ENCODE data around the gene MORN1. TPM values are rescaled to one million over a fixed set of nuclear protein-coding genes. Genes with fewer than 3 reads are reported as not detected.

MORN1 gene
- total RNA-seq, 4 donors from 2014 or later: 7.0 to 9.8 (median 8.0) TPM

- intact Hi-C loops (cut with DNase I): loop anchor here (1.0 to 5.0 kb wide), 2 partner anchors 65 to 187 kb away; no protein-coding TSS in a partner anchor
- Histone ChIP-seq H3K4me3 (no peak overlapping the region), H3K36me3 (peaks cover 0 to 6% (median 2%) of the 10 kb centered on the region in 4 donors), H3K4me1 (peaks cover 9 to 20% (median 15%) of the 10 kb centered on the region in 4 donors), H3K27ac (replicated peaks in 1 of 4) (peak overlapping the region in 2 of 4 donors; percentile 5 to 13), H3K9me3 (no peaks in the 10 kb centered on the region), H3K27me3 (no peaks in the 10 kb centered on the region)
- TF ChIP-seq POLR2AphosphoS5 (IDR thresholded peaks at IDR 0.05) (peak; percentile 57 to 72), EP300 (IDR thresholded peaks at IDR 0.05) (no peak)
- TF ChIP-seq, protein P1, sequence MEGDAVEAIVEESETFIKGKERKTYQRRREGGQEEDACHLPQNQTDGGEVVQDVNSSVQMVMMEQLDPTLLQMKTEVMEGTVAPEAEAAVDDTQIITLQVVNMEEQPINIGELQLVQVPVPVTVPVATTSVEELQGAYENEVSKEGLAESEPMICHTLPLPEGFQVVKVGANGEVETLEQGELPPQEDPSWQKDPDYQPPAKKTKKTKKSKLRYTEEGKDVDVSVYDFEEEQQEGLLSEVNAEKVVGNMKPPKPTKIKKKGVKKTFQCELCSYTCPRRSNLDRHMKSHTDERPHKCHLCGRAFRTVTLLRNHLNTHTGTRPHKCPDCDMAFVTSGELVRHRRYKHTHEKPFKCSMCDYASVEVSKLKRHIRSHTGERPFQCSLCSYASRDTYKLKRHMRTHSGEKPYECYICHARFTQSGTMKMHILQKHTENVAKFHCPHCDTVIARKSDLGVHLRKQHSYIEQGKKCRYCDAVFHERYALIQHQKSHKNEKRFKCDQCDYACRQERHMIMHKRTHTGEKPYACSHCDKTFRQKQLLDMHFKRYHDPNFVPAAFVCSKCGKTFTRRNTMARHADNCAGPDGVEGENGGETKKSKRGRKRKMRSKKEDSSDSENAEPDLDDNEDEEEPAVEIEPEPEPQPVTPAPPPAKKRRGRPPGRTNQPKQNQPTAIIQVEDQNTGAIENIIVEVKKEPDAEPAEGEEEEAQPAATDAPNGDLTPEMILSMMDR (IDR thresholded peaks at IDR 0.05): peak; percentile 95 to 99 (median 97)
- WGBS: 45% methylated on average over 23 of the region's 28 CpGs
- no peak for DNase-seq (ENCODE audit: extremely low spot score)
These were observed 9.4 kb downstream of the MORN1 start for GRCh38 chr1:2381741-2382620.

DNA sequence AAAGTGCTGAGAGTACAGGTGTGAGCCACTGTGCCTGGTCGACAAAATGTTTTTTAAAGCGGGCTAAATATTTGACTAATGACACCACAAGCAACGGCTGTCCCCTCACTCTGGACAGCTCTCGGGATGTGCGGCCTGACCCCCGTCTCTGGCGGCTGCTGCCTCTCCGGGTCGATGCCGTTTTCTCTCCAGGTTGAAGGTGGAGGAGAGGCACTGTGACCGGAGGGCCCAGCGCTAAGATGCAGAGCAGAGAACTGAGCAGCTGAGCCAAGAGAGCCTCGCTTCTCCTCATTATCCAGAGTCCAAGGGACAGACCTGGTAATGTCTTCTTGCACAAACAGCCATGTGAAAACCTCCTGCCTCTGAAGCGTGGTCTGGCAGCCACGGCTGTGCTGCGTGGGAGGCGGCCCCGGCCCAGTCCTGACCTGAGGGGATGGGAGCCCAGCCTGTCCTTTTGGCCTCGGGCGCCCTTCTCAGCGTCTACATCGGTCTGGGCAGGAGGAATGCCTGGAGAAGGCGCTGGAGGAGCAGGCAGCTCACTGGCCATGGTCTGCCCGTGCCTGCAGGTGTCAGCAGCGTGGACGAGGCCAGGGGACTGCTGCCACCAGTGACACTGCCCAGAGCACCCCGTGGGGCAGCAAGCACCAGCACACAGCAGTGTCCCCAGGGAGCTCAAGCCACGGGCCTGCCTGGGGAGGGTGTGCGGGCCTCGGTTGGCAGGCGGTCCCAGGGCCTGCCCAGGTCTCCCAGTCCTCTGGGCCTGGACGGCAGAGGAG lies 10.3 kb downstream of the MORN1 start:
- no peak for DNase-seq (ENCODE audit: extremely low spot score)
- intact Hi-C loops (cut with DNase I): loop anchor here (1.0 to 5.0 kb wide), 2 partner anchors 64 to 186 kb away; no protein-coding TSS in a partner anchor
- TF ChIP-seq, protein P1 (IDR thresholded peaks at IDR 0.05): no peak
- TF ChIP-seq POLR2A (IDR thresholded peaks at IDR 0.05; ENCODE audit: low read depth): no peak
- TF ChIP-seq EP300 (IDR thresholded peaks at IDR 0.05): no peak
- no peak for TF ChIP-seq POLR2AphosphoS5 (IDR thresholded peaks at IDR 0.05)
- 81% methylated on average over 22 of the region's 32 CpGs for WGBS
- peak overlapping the region in 3 of 4 donors; percentile 5 to 22 (median 13) for H3K27ac ChIP-seq (replicated peaks in 1 of 4)
- no peaks in the 10 kb centered on the region for H3K27me3 ChIP-seq
- H3K4me1 ChIP-seq: peaks cover 9 to 20% (median 15%) of the 10 kb centered on the region in 4 donors
- H3K4me3 ChIP-seq: no peak overlapping the region
- H3K9me3 ChIP-seq: no peaks in the 10 kb centered on the region
- H3K36me3 ChIP-seq: no peaks in the 10 kb centered on the region

DNA sequence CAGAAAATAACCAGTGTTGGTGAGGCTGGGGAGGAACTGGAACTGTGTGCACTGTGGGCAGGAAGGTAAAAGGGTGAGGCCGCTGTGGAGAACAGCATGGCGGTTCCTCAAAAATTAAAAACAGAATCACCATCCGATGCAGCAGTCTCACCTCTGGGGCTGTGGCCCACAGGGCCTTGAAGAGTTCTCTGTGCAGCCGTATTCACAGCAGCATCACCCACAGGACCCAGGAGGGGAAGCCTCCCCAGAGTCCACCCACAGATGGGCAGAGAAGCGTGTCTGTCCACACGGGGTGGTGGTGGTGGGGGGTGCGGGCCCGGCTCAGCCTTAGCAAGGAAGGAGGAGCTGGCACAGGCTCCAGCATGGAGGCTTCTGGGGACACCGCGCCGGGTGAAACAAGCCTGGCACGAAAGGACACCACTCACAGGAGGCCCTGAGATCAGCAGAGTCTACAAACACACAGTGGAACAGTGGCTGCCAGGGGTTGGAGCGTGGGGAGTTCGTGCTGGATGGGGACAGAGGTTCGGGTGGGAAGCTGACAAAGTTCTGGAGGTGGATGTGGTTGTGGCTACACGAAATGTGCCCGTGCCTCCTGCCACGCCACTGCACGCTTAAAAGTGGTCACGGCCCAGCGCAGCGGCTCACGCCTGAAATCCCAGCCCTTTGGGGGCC lies 11.5 kb downstream of the MORN1 start:
- WGBS: 88% methylated on average over 17 of the region's 23 CpGs
- intact Hi-C loops (cut with DNase I): loop anchor here (5.0 kb wide), 1 partner anchor 63 kb away; no protein-coding TSS in a partner anchor
- DNase-seq (ENCODE audit: extremely low spot score): no peak
- Histone ChIP-seq H3K27ac (replicated peaks in 1 of 4) (no peak overlapping the region), H3K36me3 (no peaks in the 10 kb centered on the region), H3K9me3 (no peaks in the 10 kb centered on the region), H3K27me3 (no peaks in the 10 kb centered on the region), H3K4me3 (no peak overlapping the region), H3K4me1 (peaks cover 9 to 20% (median 15%) of the 10 kb centered on the region in 4 donors)
- TF ChIP-seq POLR2AphosphoS5 (IDR thresholded peaks at IDR 0.05) (no peak), EP300 (IDR thresholded peaks at IDR 0.05) (no peak), POLR2A (IDR thresholded peaks at IDR 0.05; ENCODE audit: low read depth) (no peak)
- TF ChIP-seq, protein P1 (IDR thresholded peaks at IDR 0.05): no peak

- Histone ChIP-seq H3K4me3 (no peak overlapping the region), H3K27ac (replicated peaks in 1 of 4) (no peak overlapping the region), H3K9me3 (no peaks in the 10 kb centered on the region), H3K27me3 (no peaks in the 10 kb centered on the region), H3K4me1 (peaks cover 9 to 20% (median 15%) of the 10 kb centered on the region in 4 donors), H3K36me3 (peaks cover 0 to 3% (median 0%) of the 10 kb centered on the region in 4 donors)
- WGBS: 81% methylated on average over 18 of the region's 18 CpGs
- DNase-seq (ENCODE audit: extremely low spot score): no peak
- TF ChIP-seq POLR2AphosphoS5 (IDR thresholded peaks at IDR 0.05): no peak
- TF ChIP-seq EP300 (IDR thresholded peaks at IDR 0.05): no peak
- TF ChIP-seq, protein P1 (IDR thresholded peaks at IDR 0.05): no peak
- TF ChIP-seq POLR2A (IDR thresholded peaks at IDR 0.05; ENCODE audit: low read depth): no peak
- intact Hi-C loops (cut with DNase I): no loop called here
These were observed 12.2 kb downstream of the MORN1 start for GRCh38 chr1:2378956-2379732.

Data from esophagus muscularis mucosa (tissue), 4 donors.